CD4-positive, alpha-beta T cell (primary cell): ENCODE results near the gene ARHGEF17. TPM values are rescaled to one million over a fixed set of nuclear protein-coding genes. Genes with fewer than 3 reads are reported as not detected.

Source experiments
- ATAC-seq: fragments of 200-7000 bp; cut with Tn5 transposase; one replicate; pipeline ENCODE4 v1.10.0; 2022; ENCODE audit warnings: mild to moderate bottlenecking; ENCODE audit not compliant: poor library complexity
- CTCF ChIA-PET: fragments of 350-600 bp; sonication (Branson Sonifier 250); formaldehyde crosslinking; loops from one replicate; lab custom pipeline; 2021; ENCODE audit warnings: antibody characterized with exemption, inconsistent platforms; lab: Charles Lee
- POLR2A ChIA-PET: fragments of 350-600 bp; sonication (Branson Sonifier 250); formaldehyde crosslinking; loops from one replicate; lab custom pipeline; 2021; ENCODE audit warnings: antibody characterized with exemption, inconsistent platforms; lab: Charles Lee
- DNase-seq, 14 experiments: peaks; one replicate each; pipeline ENCODE4 v3.0.0-alpha.2; 2013 to 2020; ENCODE audit warnings: mixed read lengths in 2 of 14
- H3K27ac ChIP-seq, 2 donors: one replicate each; pipeline versions ENCODE4 v1.5.1 to v1.7.0; 2013; ENCODE audit warnings: low read length in 2 of 2, low read depth in 1 of 2, mild to moderate bottlenecking in 1 of 2
- H3K27me3 ChIP-seq, 2 experiments: 1 replicate in 1 of 2; 2 replicates in 1 of 2; pipeline versions ENCODE4 v1.6.1 to v1.7.0; 2013; ENCODE audit warnings: low read length in 2 of 2, control low read depth in 1 of 2, mild to moderate bottlenecking in 1 of 2, moderate library complexity in 1 of 2; ENCODE audit not compliant: insufficient read depth in 2 of 2, control insufficient read depth in 1 of 2
- H3K36me3 ChIP-seq: one replicate; pipeline ENCODE4 v1.6.1; 2013; ENCODE audit warnings: low read length, control low read depth; ENCODE audit not compliant: insufficient read depth
- H3K4me1 ChIP-seq: one replicate; pipeline ENCODE4 v1.6.1; 2013; ENCODE audit warnings: low read length, control low read depth; ENCODE audit not compliant: insufficient read depth
- H3K4me3 ChIP-seq: one replicate; pipeline ENCODE4 v1.5.1; 2013; ENCODE audit warnings: mild to moderate bottlenecking, low read length, moderate library complexity
- H3K9me3 ChIP-seq, 2 experiments: 1 replicate in 1 of 2; 2 replicates in 1 of 2; pipeline versions ENCODE4 v1.6.1 to v1.7.0; 2013; ENCODE audit warnings: low read length in 2 of 2, mild to moderate bottlenecking in 2 of 2, control low read depth in 1 of 2, moderate library complexity in 1 of 2; ENCODE audit not compliant: control insufficient read depth in 1 of 2, insufficient read depth in 1 of 2
- H3K27ac Mint-ChIP-seq: one replicate; pipeline ENCODE4 v1.8.0; 2020; ENCODE audit warnings: mixed read lengths
- H3K27me3 Mint-ChIP-seq: one replicate; pipeline ENCODE4 v1.8.0; 2021; ENCODE audit warnings: mixed read lengths
- H3K36me3 Mint-ChIP-seq: one replicate; pipeline ENCODE4 v1.8.0; 2021; ENCODE audit warnings: low read depth, mixed read lengths
- H3K4me1 Mint-ChIP-seq: one replicate; pipeline ENCODE4 v1.8.0; 2021; ENCODE audit warnings: low read depth, mixed read lengths
- H3K4me3 Mint-ChIP-seq: one replicate; pipeline ENCODE4 v1.8.0; 2020; ENCODE audit warnings: mild to moderate bottlenecking, mixed read lengths
- H3K9me3 Mint-ChIP-seq: one replicate; pipeline ENCODE4 v1.8.0; 2020; ENCODE audit warnings: mixed read lengths
- CTCF ChIP-seq: fragments of 200-600 bp; IDR thresholded peaks from one replicate; pipeline ENCODE4 v1.8.0; 2022; ENCODE audit warnings: antibody characterized with exemption, mild to moderate bottlenecking
- intact Hi-C, 2 experiments: fragments of 100-400 bp; cut with DNase I in 1 of 2; cut with micrococcal nuclease in 1 of 2; formaldehyde crosslinking; loops; one replicate each; pipeline versions ENCODE4 v1.15.1 to v1.9.0; 2023 to 2025; cut with DNase I, micrococcal nuclease
- total RNA-seq, 174 experiments: library from RNA in 2 of 174; stranded (reverse) in 2 of 174; gene quantifications; one replicate each; pipeline ENCODE4 v1.2.3 and lab custom pipeline; 2021 to 2026

The ARHGEF17 gene
- total RNA-seq, 2 experiments from 2014 or later: not detected

DNA sequence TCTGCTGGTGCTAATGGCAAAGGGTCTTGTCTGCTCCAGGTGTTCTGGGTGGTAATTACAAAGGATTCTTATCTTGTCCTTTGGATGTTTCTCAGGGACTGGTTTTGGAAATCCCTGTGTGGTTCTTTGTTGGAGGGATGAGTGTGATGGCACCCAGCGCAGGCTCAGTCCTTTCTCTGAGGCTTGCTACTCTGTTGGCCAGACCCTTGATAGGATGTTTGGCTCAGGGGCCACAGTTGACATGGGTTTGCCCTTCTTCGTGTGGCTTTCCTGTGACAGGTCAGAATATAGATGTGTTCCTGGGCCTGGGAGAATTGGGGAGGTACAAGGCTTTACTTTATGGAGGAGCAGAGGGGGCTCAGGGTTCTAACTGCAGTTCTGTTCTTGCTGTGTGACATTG is 4.0 kb downstream of the ARHGEF17 start:
- no peak overlapping the region for H3K27ac Mint-ChIP-seq
- TF ChIP-seq CTCF: no peak
- no peaks in the 10 kb centered on the region for H3K36me3 Mint-ChIP-seq
- ChIA-PET CTCF (no interaction called here), POLR2A (no interaction called here)
- peaks cover 22% of the 10 kb centered on the region for H3K4me1 ChIP-seq
- H3K9me3 Mint-ChIP-seq: no peaks in the 10 kb centered on the region
- peaks cover 5% of the 10 kb centered on the region for H3K4me1 Mint-ChIP-seq
- intact Hi-C loops: no loop called here
- H3K4me3 ChIP-seq: no peak overlapping the region
- H3K27ac ChIP-seq: no peak overlapping the region
- H3K4me3 Mint-ChIP-seq: peak overlapping the region; percentile 20
- DNase-seq (no peak), ATAC-seq (no peak)
- peaks cover 12% of the 10 kb centered on the region for H3K27me3 Mint-ChIP-seq
- no peaks in the 10 kb centered on the region for H3K36me3 ChIP-seq
- peaks cover 11 to 15% of the 10 kb centered on the region in 2 experiments for H3K27me3 ChIP-seq
- H3K9me3 ChIP-seq: no peaks in the 10 kb centered on the region

- peaks cover 7 to 12% of the 10 kb centered on the region in 2 experiments for H3K27me3 ChIP-seq
- no peak for ATAC-seq
- Mint-ChIP-seq H3K4me1 (no peaks in the 10 kb centered on the region), H3K27ac (no peak overlapping the region), H3K27me3 (peaks cover 7% of the 10 kb centered on the region), H3K36me3 (no peaks in the 10 kb centered on the region), H3K9me3 (no peaks in the 10 kb centered on the region), H3K4me3 (no peak overlapping the region)
- H3K4me3 ChIP-seq: no peak overlapping the region
- ChIA-PET POLR2A (no interaction called here), CTCF (no interaction called here)
- no peaks in the 10 kb centered on the region for H3K36me3 ChIP-seq
- H3K9me3 ChIP-seq: no peaks in the 10 kb centered on the region
- H3K4me1 ChIP-seq: peaks cover 16% of the 10 kb centered on the region
- no peak for TF ChIP-seq CTCF
- intact Hi-C loops: no loop called here
- H3K27ac ChIP-seq: no peak overlapping the region
- DNase-seq: no peak
Observed at GRCh38 chr11:73312851-73313327, 4.8 kb downstream of the ARHGEF17 start.

GRCh38 chr11:73313652-73314051 is 5.6 kb downstream of the ARHGEF17 start:
- intact Hi-C loops: no loop called here
- no peak for DNase-seq
- POLR2A ChIA-PET: no interaction called here
- peaks cover 7% of the 10 kb centered on the region for H3K27me3 Mint-ChIP-seq
- CTCF ChIA-PET: interaction anchor here (0.9 to 1.2 kb wide), 2 partner anchors 22 to 38 kb away, joined by 3 to 4 read pairs; no protein-coding TSS in a partner anchor
- no peaks in the 10 kb centered on the region for H3K4me1 Mint-ChIP-seq
- ATAC-seq: no peak
- TF ChIP-seq CTCF: no peak
- no peaks in the 10 kb centered on the region for H3K36me3 Mint-ChIP-seq
- Histone ChIP-seq H3K27ac (no peak overlapping the region), H3K27me3 (peaks cover 4 to 8% of the 10 kb centered on the region in 2 experiments), H3K9me3 (no peaks in the 10 kb centered on the region), H3K4me1 (peaks cover 9% of the 10 kb centered on the region), H3K36me3 (no peaks in the 10 kb centered on the region), H3K4me3 (no peak overlapping the region)
- H3K4me3 Mint-ChIP-seq: no peak overlapping the region
- H3K27ac Mint-ChIP-seq: no peak overlapping the region
- no peaks in the 10 kb centered on the region for H3K9me3 Mint-ChIP-seq
